CMK (cell line): ENCODE measurements around the gene FAM219A.
"Not testable (repeated sequence)": the region's sequence is repeated elsewhere in the genome, so short reads cannot be mapped to it uniquely, and the experiment has no call there.

Experiments used
- DNase-seq: peaks from one replicate; pipeline ENCODE4 v3.0.0-alpha.2; 2010; ENCODE audit warnings: low read depth

FAM219A gene

GRCh38 chr9:34443533-34443932 lies 14.8 kb downstream of the FAM219A start:
- DNase-seq = no peak

- no peak for DNase-seq
Measured at GRCh38 chr9:34442770-34443169, 15.6 kb downstream of the FAM219A start.

GRCh38 chr9:34440017-34440416 lies 18.4 kb downstream of the FAM219A start:
- no peak for DNase-seq

- not testable (repeated sequence) for DNase-seq
Measured at GRCh38 chr9:34438465-34438864, 19.9 kb downstream of the FAM219A start.

GRCh38 chr9:34437926-34438307 lies 20.5 kb downstream of the FAM219A start:
- not testable (repeated sequence) for DNase-seq

- DNase-seq = peak; percentile 37
Measured at GRCh38 chr9:34437006-34437925, 21.1 kb downstream of the FAM219A start.

GRCh38 chr9:34431667-34432066 lies 26.7 kb downstream of the FAM219A start:
- no peak for DNase-seq

- DNase-seq = peak; percentile 18
Measured at GRCh38 chr9:34430843-34431437, 27.4 kb downstream of the FAM219A start.

- no peak for DNase-seq
Measured at GRCh38 chr9:34428325-34428958, 29.9 kb downstream of the FAM219A start.

- DNase-seq = no peak
Measured at GRCh38 chr9:34426347-34427074, 31.9 kb downstream of the FAM219A start.

- DNase-seq = no peak
Measured at GRCh38 chr9:34419716-34420504, 38.5 kb downstream of the FAM219A start.

GRCh38 chr9:34417734-34418133 lies 40.6 kb downstream of the FAM219A start:
- no peak for DNase-seq

- DNase-seq = no peak
Measured at GRCh38 chr9:34413231-34413852, 45.0 kb downstream of the FAM219A start.

GRCh38 chr9:34412336-34412735 lies 46.0 kb downstream of the FAM219A start:
- no peak for DNase-seq

GRCh38 chr9:34409154-34409553 lies 49.2 kb downstream of the FAM219A start:
- no peak for DNase-seq

GRCh38 chr9:34408173-34408572 lies 50.2 kb downstream of the FAM219A start:
- no peak for DNase-seq

GRCh38 chr9:34406219-34406618 lies 52.2 kb downstream of the FAM219A start:
- DNase-seq = no peak

GRCh38 chr9:34405719-34406118 lies 52.7 kb downstream of the FAM219A start:
- DNase-seq = no peak

- DNase-seq = peak; percentile 50
Measured at GRCh38 chr9:34403554-34404380, 54.6 kb downstream of the FAM219A start.
